Liver (tissue), 9 donors: ENCODE results near the gene NCOR1. TPM values are rescaled to one million over a fixed set of nuclear protein-coding genes. Genes with fewer than 3 reads are reported as not detected.

Experiments used
- DNase-seq: peaks from one replicate; pipeline ENCODE4 v3.0.0-alpha.2; 2017; ENCODE audit warnings: low spot score
- H3K27ac ChIP-seq, 2 donors: one replicate each; pipeline ENCODE4 v1.7.0; 2013; ENCODE audit warnings: inconsistent platforms in 2 of 2, low read length in 2 of 2, control low read depth in 1 of 2, low read depth in 1 of 2, mild to moderate bottlenecking in 1 of 2
- H3K27me3 ChIP-seq, 4 donors: one replicate each; pipeline versions ENCODE4 v1.6.1 to v1.7.0; 2013; ENCODE audit warnings: low read length in 3 of 4, inconsistent platforms in 1 of 4, mild to moderate bottlenecking in 1 of 4, moderate library complexity in 1 of 4; ENCODE audit not compliant: control insufficient read depth in 4 of 4, insufficient read depth in 4 of 4
- H3K36me3 ChIP-seq, 4 donors: one replicate each; pipeline versions ENCODE4 v1.6.1 to v1.7.0; 2013; ENCODE audit warnings: low read length in 3 of 4, mild to moderate bottlenecking in 3 of 4, low read depth in 1 of 4, moderate library complexity in 1 of 4; ENCODE audit not compliant: control insufficient read depth in 4 of 4, insufficient read depth in 3 of 4
- H3K4me1 ChIP-seq, 4 donors: one replicate each; pipeline versions ENCODE4 v1.6.1 to v1.7.0; 2013; ENCODE audit warnings: low read length in 3 of 4, mild to moderate bottlenecking in 3 of 4, moderate library complexity in 1 of 4; ENCODE audit not compliant: control insufficient read depth in 4 of 4, insufficient read depth in 4 of 4
- H3K4me3 ChIP-seq, 3 donors: one replicate each; pipeline versions ENCODE4 v1.6.1 to v1.7.0; 2013; ENCODE audit warnings: low read length in 3 of 3, control low read depth in 1 of 3, low read depth in 1 of 3, mild to moderate bottlenecking in 1 of 3
- H3K9ac ChIP-seq, 2 donors: one replicate each; pipeline ENCODE4 v1.7.0; 2013; ENCODE audit warnings: low read length in 2 of 2, mild to moderate bottlenecking in 2 of 2, moderate library complexity in 2 of 2, control low read depth in 1 of 2, low read depth in 1 of 2
- H3K9me3 ChIP-seq, 4 donors: one replicate each; pipeline versions ENCODE4 v1.6.1 to v1.7.0; 2013; ENCODE audit warnings: low read length in 3 of 4; ENCODE audit not compliant: control insufficient read depth in 4 of 4
- CTCF ChIP-seq: fragments of 150-350 bp; IDR thresholded peaks from 2 replicates; pipeline ENCODE4 v1.5.1; 2017; ENCODE audit warnings: improper control_type of control experiment, low read depth, low read length; ENCODE audit not compliant: missing input control
- EGR1 ChIP-seq, 2 donors: IDR thresholded peaks; 2 replicates each; pipeline ENCODE4 v1.6.1; 2016 to 2018; ENCODE audit warnings: antibody characterized with exemption in 2 of 2, low read depth in 2 of 2
- FOXA1 ChIP-seq: IDR thresholded peaks from 2 replicates; pipeline ENCODE4 v1.6.1; 2016; ENCODE audit warnings: antibody characterized with exemption
- FOXA2 ChIP-seq: IDR thresholded peaks from 2 replicates; pipeline ENCODE4 v1.6.1; 2016; ENCODE audit warnings: antibody characterized with exemption
- GABPA ChIP-seq, 2 donors: IDR thresholded peaks in 1 of 2; conservative IDR thresholded peaks in 1 of 2; 2 replicates each; pipeline ENCODE4 v1.6.1; 2016; ENCODE audit warnings: antibody characterized with exemption in 2 of 2, mild to moderate bottlenecking in 1 of 2, moderate library complexity in 1 of 2
- HNF4A ChIP-seq, 2 donors: conservative IDR thresholded peaks; 2 replicates each; pipeline ENCODE4 v1.6.1; 2016; ENCODE audit warnings: antibody characterized with exemption in 2 of 2, mild to moderate bottlenecking in 2 of 2
- HNF4G ChIP-seq: IDR thresholded peaks from 2 replicates; pipeline ENCODE4 v1.6.1; 2016; ENCODE audit warnings: antibody characterized with exemption
- JUND ChIP-seq, 2 donors: IDR thresholded peaks; 2 replicates each; pipeline ENCODE4 v1.6.1; 2016; ENCODE audit warnings: antibody characterized with exemption in 2 of 2
- NR2F2 ChIP-seq: IDR thresholded peaks from 2 replicates; pipeline ENCODE4 v1.6.1; 2016; ENCODE audit warnings: antibody characterized with exemption
- RAD21 ChIP-seq, 2 donors: IDR thresholded peaks; 2 replicates each; pipeline ENCODE4 v1.6.1; 2016; ENCODE audit warnings: antibody characterized with exemption in 2 of 2, mild to moderate bottlenecking in 2 of 2
- RXRA ChIP-seq, 2 donors: IDR thresholded peaks; 2 replicates each; pipeline ENCODE4 v1.6.1; 2017 to 2018; ENCODE audit warnings: antibody characterized with exemption in 2 of 2, mild to moderate bottlenecking in 1 of 2
- SP1 ChIP-seq: IDR thresholded peaks from 2 replicates; pipeline ENCODE4 v1.6.1; 2018; ENCODE audit warnings: antibody characterized with exemption, mild to moderate bottlenecking
- TAF1 ChIP-seq: conservative IDR thresholded peaks from 2 replicates; pipeline ENCODE4 v1.6.1; 2016; ENCODE audit warnings: antibody characterized with exemption, mild to moderate bottlenecking
- YY1 ChIP-seq: IDR thresholded peaks from 2 replicates; pipeline ENCODE4 v1.6.1; 2016; ENCODE audit warnings: antibody characterized with exemption, mild to moderate bottlenecking
- WGBS: extraction: QIAGEN DNeasy Blood & Tissue Kit; methylation state at CpG from one replicate; pipeline ENCODE4 v1.1.7; 2013; 5-methylcytosine and 5-hydroxymethylcytosine counted together
- polyA plus RNA-seq, 2 donors: library from polyadenylated mRNA; stranded (reverse) in 1 of 2; unstranded in 1 of 2; fragments of 200-250 nt in 1 of 2; fragments of >200 nt in 1 of 2; fragmentation: Nextera tagmentation in 1 of 2; extraction: Ambion mirVana in 1 of 2; gene quantifications; one replicate each; pipeline versions ENCODE4 v1.2.1 to v1.2.3, GENCODE V29; 2013 to 2015
- total RNA-seq, 2 donors: library from RNA; depleted of rRNA; stranded (reverse); fragments of >200 nt; gene quantifications; one replicate each; pipeline ENCODE4 v1.2.3, GENCODE V29; 2014
- TF ChIP-seq, protein P1 (sequence below): IDR thresholded peaks from 2 replicates; pipeline ENCODE4 v1.6.1; 2016; ENCODE audit warnings: antibody characterized with exemption
- TF ChIP-seq, protein P2 (sequence below): IDR thresholded peaks from 2 replicates; pipeline ENCODE4 v1.6.1; 2016; ENCODE audit warnings: antibody characterized with exemption
- TF ChIP-seq, protein P3 (sequence below): IDR thresholded peaks from 2 replicates; pipeline ENCODE4 v1.6.1; 2016; ENCODE audit warnings: antibody characterized with exemption, mild to moderate bottlenecking
- TF ChIP-seq, protein P4 (sequence below): IDR thresholded peaks from 2 replicates; pipeline ENCODE4 v1.6.1; 2016; ENCODE audit warnings: antibody characterized with exemption
- donor health status: healthy.
- donor health status: healthy.
- donor health status: healthy.
- donor health status: healthy.
- donor health status: healthy.

The NCOR1 gene
- total and polyA plus RNA-seq, 4 donors: 23.6 to 94.8 (median 77.0) TPM

- no peak overlapping the region for H3K27ac ChIP-seq
- no peak overlapping the region for H3K9ac ChIP-seq
- no peaks in the 10 kb centered on the region for H3K9me3 ChIP-seq
- no peaks in the 10 kb centered on the region for H3K27me3 ChIP-seq
- no peak for DNase-seq
- TF ChIP-seq TAF1: no peak
- TF ChIP-seq FOXA1: no peak
- no peak for TF ChIP-seq EGR1 (IDR thresholded peaks at IDR 0.05; ENCODE audit: low read depth in 2 of 2)
- TF ChIP-seq JUND (IDR thresholded peaks at IDR 0.05): no peak
- TF ChIP-seq CTCF: no peak
- no peak for TF ChIP-seq HNF4A (conservative IDR thresholded peaks at IDR 0.05)
- TF ChIP-seq HNF4G: no peak
- TF ChIP-seq NR2F2: no peak
- TF ChIP-seq, protein P1, sequence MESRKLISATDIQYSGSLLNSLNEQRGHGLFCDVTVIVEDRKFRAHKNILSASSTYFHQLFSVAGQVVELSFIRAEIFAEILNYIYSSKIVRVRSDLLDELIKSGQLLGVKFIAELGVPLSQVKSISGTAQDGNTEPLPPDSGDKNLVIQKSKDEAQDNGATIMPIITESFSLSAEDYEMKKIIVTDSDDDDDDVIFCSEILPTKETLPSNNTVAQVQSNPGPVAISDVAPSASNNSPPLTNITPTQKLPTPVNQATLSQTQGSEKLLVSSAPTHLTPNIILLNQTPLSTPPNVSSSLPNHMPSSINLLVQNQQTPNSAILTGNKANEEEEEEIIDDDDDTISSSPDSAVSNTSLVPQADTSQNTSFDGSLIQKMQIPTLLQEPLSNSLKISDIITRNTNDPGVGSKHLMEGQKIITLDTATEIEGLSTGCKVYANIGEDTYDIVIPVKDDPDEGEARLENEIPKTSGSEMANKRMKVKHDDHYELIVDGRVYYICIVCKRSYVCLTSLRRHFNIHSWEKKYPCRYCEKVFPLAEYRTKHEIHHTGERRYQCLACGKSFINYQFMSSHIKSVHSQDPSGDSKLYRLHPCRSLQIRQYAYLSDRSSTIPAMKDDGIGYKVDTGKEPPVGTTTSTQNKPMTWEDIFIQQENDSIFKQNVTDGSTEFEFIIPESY: no peak
- TF ChIP-seq, protein P2, sequence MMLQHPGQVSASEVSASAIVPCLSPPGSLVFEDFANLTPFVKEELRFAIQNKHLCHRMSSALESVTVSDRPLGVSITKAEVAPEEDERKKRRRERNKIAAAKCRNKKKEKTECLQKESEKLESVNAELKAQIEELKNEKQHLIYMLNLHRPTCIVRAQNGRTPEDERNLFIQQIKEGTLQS: no peak
- TF ChIP-seq SP1: no peak
- TF ChIP-seq YY1: no peak
- no peak for TF ChIP-seq FOXA2
- TF ChIP-seq, protein P3, sequence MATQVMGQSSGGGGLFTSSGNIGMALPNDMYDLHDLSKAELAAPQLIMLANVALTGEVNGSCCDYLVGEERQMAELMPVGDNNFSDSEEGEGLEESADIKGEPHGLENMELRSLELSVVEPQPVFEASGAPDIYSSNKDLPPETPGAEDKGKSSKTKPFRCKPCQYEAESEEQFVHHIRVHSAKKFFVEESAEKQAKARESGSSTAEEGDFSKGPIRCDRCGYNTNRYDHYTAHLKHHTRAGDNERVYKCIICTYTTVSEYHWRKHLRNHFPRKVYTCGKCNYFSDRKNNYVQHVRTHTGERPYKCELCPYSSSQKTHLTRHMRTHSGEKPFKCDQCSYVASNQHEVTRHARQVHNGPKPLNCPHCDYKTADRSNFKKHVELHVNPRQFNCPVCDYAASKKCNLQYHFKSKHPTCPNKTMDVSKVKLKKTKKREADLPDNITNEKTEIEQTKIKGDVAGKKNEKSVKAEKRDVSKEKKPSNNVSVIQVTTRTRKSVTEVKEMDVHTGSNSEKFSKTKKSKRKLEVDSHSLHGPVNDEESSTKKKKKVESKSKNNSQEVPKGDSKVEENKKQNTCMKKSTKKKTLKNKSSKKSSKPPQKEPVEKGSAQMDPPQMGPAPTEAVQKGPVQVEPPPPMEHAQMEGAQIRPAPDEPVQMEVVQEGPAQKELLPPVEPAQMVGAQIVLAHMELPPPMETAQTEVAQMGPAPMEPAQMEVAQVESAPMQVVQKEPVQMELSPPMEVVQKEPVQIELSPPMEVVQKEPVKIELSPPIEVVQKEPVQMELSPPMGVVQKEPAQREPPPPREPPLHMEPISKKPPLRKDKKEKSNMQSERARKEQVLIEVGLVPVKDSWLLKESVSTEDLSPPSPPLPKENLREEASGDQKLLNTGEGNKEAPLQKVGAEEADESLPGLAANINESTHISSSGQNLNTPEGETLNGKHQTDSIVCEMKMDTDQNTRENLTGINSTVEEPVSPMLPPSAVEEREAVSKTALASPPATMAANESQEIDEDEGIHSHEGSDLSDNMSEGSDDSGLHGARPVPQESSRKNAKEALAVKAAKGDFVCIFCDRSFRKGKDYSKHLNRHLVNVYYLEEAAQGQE: no peak
- TF ChIP-seq, protein P4, sequence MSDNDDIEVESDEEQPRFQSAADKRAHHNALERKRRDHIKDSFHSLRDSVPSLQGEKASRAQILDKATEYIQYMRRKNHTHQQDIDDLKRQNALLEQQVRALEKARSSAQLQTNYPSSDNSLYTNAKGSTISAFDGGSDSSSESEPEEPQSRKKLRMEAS: no peak
- no peak for TF ChIP-seq RAD21 (IDR thresholded peaks at IDR 0.05)
- no peak for TF ChIP-seq RXRA (IDR thresholded peaks at IDR 0.05)
- no peak for TF ChIP-seq GABPA (IDR thresholded peaks at IDR 0.05 in 1 of 2, conservative IDR thresholded peaks at IDR 0.05 in 1 of 2)
- H3K4me3 ChIP-seq: no peak overlapping the region
- H3K4me1 ChIP-seq: peaks cover 4 to 8% (median 5%) of the 10 kb centered on the region in 4 donors
- WGBS: 92% methylated on average over 9 of the region's 9 CpGs
- H3K36me3 ChIP-seq: no peaks in the 10 kb centered on the region
These were observed 28.6 kb upstream of the NCOR1 start for GRCh38 chr17:16243801-16244567.
